Mesothelial cell of epicardium (in vitro differentiated cells): ENCODE data around the gene DNAL4. TPM values are rescaled to one million over a fixed set of nuclear protein-coding genes. Genes with fewer than 3 reads are reported as not detected.

ENCODE experiments used
- DNase-seq, 2 experiments: peaks; one replicate each; pipeline ENCODE4 v3.0.0; 2021; ENCODE audit warnings: low spot score in 2 of 2; ENCODE audit not compliant: unreplicated experiment in 2 of 2
- H3K27ac Mint-ChIP-seq: 2 replicates; pipeline ENCODE4 v1.8.0; 2021; ENCODE audit warnings: mixed read lengths
- H3K27me3 Mint-ChIP-seq: 2 replicates; pipeline ENCODE4 v1.8.0; 2021; ENCODE audit warnings: low read depth, mixed read lengths
- H3K36me3 Mint-ChIP-seq: 2 replicates; pipeline ENCODE4 v1.8.0; 2021; ENCODE audit warnings: mixed read lengths
- H3K4me1 Mint-ChIP-seq: 2 replicates; pipeline ENCODE4 v1.8.0; 2021; ENCODE audit warnings: mixed read lengths
- H3K4me3 Mint-ChIP-seq: 2 replicates; pipeline ENCODE4 v1.8.0; 2021; ENCODE audit warnings: mild to moderate bottlenecking, moderate library complexity, mixed read lengths
- H3K9me3 Mint-ChIP-seq: 2 replicates; pipeline ENCODE4 v1.8.0; 2021; ENCODE audit warnings: mixed read lengths
- CTCF ChIP-seq: fragments of 200-600 bp; sonication (generic); IDR thresholded peaks from one replicate; pipeline ENCODE4 v1.5.0; 2021; ENCODE audit warnings: antibody characterized with exemption; ENCODE audit not compliant: unreplicated experiment
- total RNA-seq: library from RNA; stranded (reverse); gene quantifications from 3 replicates; pipeline ENCODE4 v1.2.1, GENCODE V29; 2021

DNAL4 gene
- total RNA-seq, 1 donor from 2014 or later, result 15.9 TPM

GRCh38 chr22:38777087-38777671 lies 16.8 kb downstream of the DNAL4 start:
- H3K36me3 Mint-ChIP-seq, result peaks cover 17% of the 10 kb centered on the region
- DNase-seq, result no peak
- no peak for TF ChIP-seq CTCF
- no peaks in the 10 kb centered on the region for H3K9me3 Mint-ChIP-seq
- H3K27me3 Mint-ChIP-seq, result no peaks in the 10 kb centered on the region
- no peak overlapping the region for H3K27ac Mint-ChIP-seq
- no peak overlapping the region for H3K4me3 Mint-ChIP-seq
- peaks cover 1% of the 10 kb centered on the region for H3K4me1 Mint-ChIP-seq

- Mint-ChIP-seq H3K36me3 (peaks cover 16% of the 10 kb centered on the region), H3K4me3 (no peak overlapping the region), H3K4me1 (no peaks in the 10 kb centered on the region), H3K27me3 (no peaks in the 10 kb centered on the region), H3K27ac (no peak overlapping the region), H3K9me3 (no peaks in the 10 kb centered on the region)
- no peak for DNase-seq
- TF ChIP-seq CTCF, result no peak
Observed at GRCh38 chr22:38776086-38776485, 17.9 kb downstream of the DNAL4 start.

- Mint-ChIP-seq H3K4me1 (no peaks in the 10 kb centered on the region), H3K36me3 (peaks cover 16% of the 10 kb centered on the region), H3K27ac (no peak overlapping the region), H3K9me3 (no peaks in the 10 kb centered on the region), H3K27me3 (no peaks in the 10 kb centered on the region), H3K4me3 (no peak overlapping the region)
- DNase-seq, result no peak
- TF ChIP-seq CTCF, result no peak
Observed at GRCh38 chr22:38775656-38776055, 18.3 kb downstream of the DNAL4 start.

- Mint-ChIP-seq H3K4me1 (no peaks in the 10 kb centered on the region), H3K27ac (no peak overlapping the region), H3K4me3 (no peak overlapping the region), H3K36me3 (peaks cover 10% of the 10 kb centered on the region), H3K9me3 (no peaks in the 10 kb centered on the region), H3K27me3 (no peaks in the 10 kb centered on the region)
- TF ChIP-seq CTCF, result no peak
- no peak for DNase-seq
Observed at GRCh38 chr22:38774496-38775166, 19.3 kb downstream of the DNAL4 start.

- no peak for DNase-seq
- Mint-ChIP-seq H3K27ac (no peak overlapping the region), H3K36me3 (peaks cover 4% of the 10 kb centered on the region), H3K9me3 (no peaks in the 10 kb centered on the region), H3K4me1 (no peaks in the 10 kb centered on the region), H3K27me3 (no peaks in the 10 kb centered on the region), H3K4me3 (no peak overlapping the region)
- no peak for TF ChIP-seq CTCF
Observed at GRCh38 chr22:38773363-38773946, 20.5 kb downstream of the DNAL4 start.
